OCI-M2 (cell line): Measurements from ENCODE around the gene LHX2.
"Not testable (repeated sequence)": the region's sequence is repeated elsewhere in the genome, so short reads cannot be mapped to it uniquely, and the experiment has no call there.

Experiments used
- DNase-seq: peaks from one replicate; lab custom pipeline; 2025; ENCODE audit not compliant: unreplicated experiment; lab: John Stamatoyannopoulos, UW

LHX2 gene

GRCh38 chr9:124011460-124012301 lies at the start of gene LHX2:
TSS of gene LHX2 (plus strand) at chr9:124011768. CDS start at chr9:124012349, 581 bp downstream.
- DNase-seq: no peak

- no peak for DNase-seq
Measured at GRCh38 chr9:123964761-123965160, 46.8 kb upstream of the LHX2 start.

- DNase-seq: no peak
Measured at GRCh38 chr9:123965801-123966686, 45.5 kb upstream of the LHX2 start.

GRCh38 chr9:123967323-123967722 lies 44.2 kb upstream of the LHX2 start:
- DNase-seq: no peak

GRCh38 chr9:123972618-123973017 lies 39.0 kb upstream of the LHX2 start:
- DNase-seq: no peak

- DNase-seq: no peak
Measured at GRCh38 chr9:123973590-123974223, 37.9 kb upstream of the LHX2 start.

GRCh38 chr9:123974471-123974870 lies 37.1 kb upstream of the LHX2 start:
- DNase-seq: no peak

- no peak for DNase-seq
Measured at GRCh38 chr9:123975871-123976270, 35.7 kb upstream of the LHX2 start.

- not testable (repeated sequence) for DNase-seq
Measured at GRCh38 chr9:123976579-123976978, 35.0 kb upstream of the LHX2 start.

GRCh38 chr9:123978981-123979380 lies 32.6 kb upstream of the LHX2 start:
- DNase-seq: no peak

GRCh38 chr9:123982535-123982934 lies 29.0 kb upstream of the LHX2 start:
- no peak for DNase-seq

- no peak for DNase-seq
Measured at GRCh38 chr9:123983047-123983446, 28.5 kb upstream of the LHX2 start.

- DNase-seq: no peak
Measured at GRCh38 chr9:123984802-123985201, 26.8 kb upstream of the LHX2 start.

- DNase-seq: no peak
Measured at GRCh38 chr9:123985869-123986268, 25.7 kb upstream of the LHX2 start.

- DNase-seq: no peak
Measured at GRCh38 chr9:123990427-123990826, 21.1 kb upstream of the LHX2 start.

- DNase-seq: not testable (repeated sequence)
Measured at GRCh38 chr9:123992679-123993078, 18.9 kb upstream of the LHX2 start.

- DNase-seq: no peak
Measured at GRCh38 chr9:123996731-123997421, 14.7 kb upstream of the LHX2 start.

GRCh38 chr9:123997665-123998277 lies 13.8 kb upstream of the LHX2 start:
- no peak for DNase-seq

- DNase-seq: no peak
Measured at GRCh38 chr9:123998278-123998925, 13.2 kb upstream of the LHX2 start.
